GM12873 (cell line): ENCODE data around the gene RBMS1.

Experiments used
- TF ChIP-seq, protein P1 (sequence below): IDR thresholded peaks from 2 replicates; pipeline ENCODE4 v1.5.1; 2012; ENCODE audit warnings: low read depth, mild to moderate bottlenecking, moderate library complexity, low read length, control low read depth; ENCODE audit not compliant: insufficient read depth; ENCODE audit errors: missing control alignments

RBMS1 gene

DNA sequence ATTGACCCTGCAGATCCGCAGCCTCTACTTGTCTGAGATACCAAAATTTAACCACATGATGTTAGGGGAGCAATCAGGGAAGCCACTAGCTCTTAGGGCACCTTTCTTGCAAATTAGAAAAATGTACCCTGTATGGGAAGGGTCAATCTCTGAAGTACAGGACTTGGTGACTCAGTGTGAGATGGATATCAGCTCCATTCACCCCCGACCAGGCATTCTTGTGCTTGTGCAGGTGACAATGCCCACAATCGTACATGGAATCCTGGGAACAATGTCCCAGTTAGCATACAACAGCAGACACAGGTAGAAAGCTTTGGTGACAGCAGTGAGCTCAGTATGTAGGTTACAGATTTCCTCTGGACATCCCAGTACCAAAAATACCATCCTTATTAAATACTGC lies 155.9 kb downstream of the RBMS1 start:
- TF ChIP-seq, protein P1, sequence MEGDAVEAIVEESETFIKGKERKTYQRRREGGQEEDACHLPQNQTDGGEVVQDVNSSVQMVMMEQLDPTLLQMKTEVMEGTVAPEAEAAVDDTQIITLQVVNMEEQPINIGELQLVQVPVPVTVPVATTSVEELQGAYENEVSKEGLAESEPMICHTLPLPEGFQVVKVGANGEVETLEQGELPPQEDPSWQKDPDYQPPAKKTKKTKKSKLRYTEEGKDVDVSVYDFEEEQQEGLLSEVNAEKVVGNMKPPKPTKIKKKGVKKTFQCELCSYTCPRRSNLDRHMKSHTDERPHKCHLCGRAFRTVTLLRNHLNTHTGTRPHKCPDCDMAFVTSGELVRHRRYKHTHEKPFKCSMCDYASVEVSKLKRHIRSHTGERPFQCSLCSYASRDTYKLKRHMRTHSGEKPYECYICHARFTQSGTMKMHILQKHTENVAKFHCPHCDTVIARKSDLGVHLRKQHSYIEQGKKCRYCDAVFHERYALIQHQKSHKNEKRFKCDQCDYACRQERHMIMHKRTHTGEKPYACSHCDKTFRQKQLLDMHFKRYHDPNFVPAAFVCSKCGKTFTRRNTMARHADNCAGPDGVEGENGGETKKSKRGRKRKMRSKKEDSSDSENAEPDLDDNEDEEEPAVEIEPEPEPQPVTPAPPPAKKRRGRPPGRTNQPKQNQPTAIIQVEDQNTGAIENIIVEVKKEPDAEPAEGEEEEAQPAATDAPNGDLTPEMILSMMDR = no peak

DNA sequence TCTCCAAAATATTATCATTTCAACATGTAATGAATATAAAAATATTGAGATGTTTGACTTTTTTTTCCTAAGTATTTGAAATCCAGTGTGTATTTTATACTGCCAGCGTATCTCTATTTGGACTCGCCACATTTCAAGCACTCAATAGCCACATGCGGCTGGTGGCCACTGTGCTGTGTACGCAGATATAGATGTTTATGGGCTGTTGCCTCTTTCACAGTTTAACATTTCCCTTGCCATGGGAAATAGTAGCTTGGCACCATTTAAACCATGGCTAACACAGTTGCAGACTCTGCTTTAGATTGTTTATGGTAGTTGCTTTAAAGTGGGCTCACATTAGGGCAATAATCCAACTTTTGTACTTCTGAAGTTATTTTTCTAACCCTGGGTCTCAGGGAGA lies 157.0 kb downstream of the RBMS1 start:
- TF ChIP-seq, protein P1 = no peak

DNA sequence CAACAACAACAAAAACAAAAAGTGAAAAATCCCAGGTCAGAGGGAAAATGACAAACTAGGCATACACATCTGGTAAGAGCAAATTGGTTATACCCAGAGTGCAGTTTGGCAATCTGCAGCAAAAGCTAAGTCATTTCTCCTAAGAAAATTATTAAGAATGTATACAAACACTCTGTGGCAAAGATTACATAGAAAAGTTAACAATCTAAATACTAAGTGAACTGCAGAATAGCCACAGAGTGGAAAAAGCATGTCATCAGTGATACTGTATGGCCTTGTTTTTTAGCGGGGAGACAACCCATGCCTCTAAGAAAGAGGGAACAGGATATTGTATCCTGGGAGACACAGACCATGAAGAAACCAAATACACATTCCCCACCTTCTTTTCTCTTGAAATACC lies 157.5 kb downstream of the RBMS1 start:
- TF ChIP-seq, protein P1 = no peak

DNA sequence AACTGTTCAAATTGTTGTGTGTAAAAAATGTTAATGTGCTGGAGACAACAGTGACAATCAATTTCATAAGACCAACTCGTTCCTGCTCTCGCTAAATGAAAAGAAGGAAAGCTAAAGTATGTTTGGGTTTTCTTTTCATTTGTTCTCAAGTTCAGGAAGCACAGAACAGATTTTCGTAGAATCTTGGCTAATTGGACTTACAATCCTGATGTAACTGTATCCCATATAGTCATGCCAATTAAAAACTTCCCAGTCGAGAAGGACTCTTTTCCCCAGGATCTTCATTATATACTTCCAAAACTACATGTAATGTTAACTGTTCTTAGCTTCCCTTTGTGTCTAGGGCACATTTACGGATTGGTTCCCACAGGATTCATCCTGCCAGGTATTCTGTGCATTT lies 158.2 kb downstream of the RBMS1 start:
- TF ChIP-seq, protein P1 = no peak

DNA sequence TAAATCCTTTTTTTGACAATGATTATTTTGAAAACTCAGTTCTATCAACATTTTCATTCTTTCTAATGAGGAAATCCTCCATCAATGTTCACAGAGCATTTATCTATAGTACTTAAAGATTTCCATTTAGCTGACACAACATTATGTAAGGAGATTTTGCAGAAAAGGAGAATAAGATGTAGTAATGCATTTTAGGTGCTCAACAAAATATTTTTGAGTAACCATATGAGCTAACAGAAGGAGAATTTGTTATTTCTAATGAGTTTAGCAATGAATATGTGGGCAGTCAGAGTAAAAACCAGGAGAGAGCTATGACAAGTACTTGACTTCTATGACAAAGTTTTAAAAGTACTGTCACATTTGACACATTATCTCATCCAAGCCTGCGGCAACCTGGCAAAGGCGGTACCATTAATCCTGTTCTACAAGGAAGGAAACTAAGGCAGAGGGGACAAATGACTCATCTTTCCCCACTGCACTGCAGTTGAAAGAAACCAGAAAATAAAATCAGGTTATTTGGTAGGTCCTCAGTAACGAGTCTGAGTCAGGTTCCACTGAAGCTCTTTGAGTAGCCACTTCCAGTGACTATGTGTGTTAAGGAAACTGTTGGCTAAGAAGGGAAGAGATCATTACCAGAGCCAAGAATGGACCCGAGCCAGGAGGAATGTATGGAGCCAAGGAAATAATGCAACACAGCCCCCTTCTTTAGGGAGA lies 159.4 kb downstream of the RBMS1 start:
- TF ChIP-seq, protein P1 = no peak

DNA sequence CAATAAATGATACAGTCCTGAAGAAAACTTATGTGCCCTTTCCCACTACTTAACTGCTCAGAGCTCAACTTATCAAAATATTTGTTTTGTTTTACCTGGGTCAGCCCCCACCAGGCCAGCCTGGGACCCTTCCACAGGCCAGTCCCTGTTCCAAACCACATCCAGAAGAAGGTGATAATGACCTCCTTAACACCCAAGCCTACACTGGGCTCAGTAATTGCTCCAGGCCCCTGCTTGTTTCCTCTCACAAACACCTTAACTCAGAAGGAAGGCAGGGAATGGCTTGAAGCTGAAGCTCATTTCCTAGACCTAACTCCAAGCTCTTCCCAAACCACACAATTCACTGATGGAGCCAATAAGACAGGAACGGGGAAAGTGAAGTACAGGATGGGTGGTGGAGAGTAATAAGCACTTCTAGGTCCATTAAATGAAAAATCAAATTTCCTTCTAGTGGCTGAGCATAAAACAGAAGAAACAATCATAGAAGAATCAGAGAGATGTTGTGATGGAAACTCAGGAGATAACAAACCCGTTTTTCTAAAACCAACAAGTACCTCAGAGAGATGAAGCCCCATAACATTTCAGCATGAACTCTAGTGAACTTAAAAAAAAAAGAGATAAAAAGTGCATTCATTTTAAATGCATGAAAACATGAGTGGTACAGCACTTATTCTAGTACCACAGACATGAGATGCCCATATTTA lies 160.1 kb downstream of the RBMS1 start:
- TF ChIP-seq, protein P1 = no peak

DNA sequence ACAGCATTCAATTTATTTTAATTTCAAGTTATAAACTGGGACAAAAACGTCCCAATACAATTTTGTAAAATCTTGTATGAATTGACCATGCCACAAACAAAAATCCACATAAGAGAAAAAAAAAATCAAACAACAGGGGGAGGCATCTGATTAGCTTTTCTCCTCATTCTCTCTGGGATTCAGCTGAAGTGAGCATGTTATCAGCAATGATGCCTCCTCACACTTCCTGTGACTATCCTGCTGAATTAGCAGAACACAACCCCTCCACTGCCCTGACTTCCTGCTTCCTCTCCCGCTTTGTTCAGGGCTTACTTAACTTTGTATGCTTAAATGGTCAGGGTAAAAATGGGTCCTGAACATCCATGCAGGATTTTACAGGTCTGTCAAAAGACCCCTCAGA lies 161.3 kb downstream of the RBMS1 start:
- TF ChIP-seq, protein P1 = no peak
